Spleen (tissue), 11 donors: Measurements from ENCODE around the gene GNG7. TPM values are rescaled to one million over a fixed set of nuclear protein-coding genes. Genes with fewer than 3 reads are reported as not detected.

Experiments used
- DNase-seq: peaks from one replicate; pipeline ENCODE4 v3.0.0-alpha.2; 2020
- H3K27ac ChIP-seq, 8 donors: fragments of 200-600 bp; sonication (generic) in 7 of 8; 1 replicate in 4 of 8; 2 replicates in 4 of 8; pipeline versions ENCODE4 v1.5.0 to v1.8.0; 2016 to 2021; ENCODE audit warnings: inconsistent platforms in 4 of 8, mild to moderate bottlenecking in 4 of 8, moderate library complexity in 1 of 8
- H3K27me3 ChIP-seq, 7 donors: fragments of 200-600 bp; sonication (generic) in 6 of 7; replicated peaks in 1 of 7; 1 replicate in 4 of 7; 2 replicates in 3 of 7; pipeline versions ENCODE4 v1.5.0 to v1.8.0; 2016 to 2021; ENCODE audit warnings: inconsistent platforms in 3 of 7, mild to moderate bottlenecking in 1 of 7
- H3K36me3 ChIP-seq, 6 donors: fragments of 200-600 bp; sonication (generic) in 5 of 6; 1 replicate in 4 of 6; 2 replicates in 2 of 6; pipeline versions ENCODE4 v1.5.0 to v1.8.0; 2016 to 2021; ENCODE audit warnings: inconsistent platforms in 2 of 6
- H3K4me1 ChIP-seq, 6 donors: fragments of 200-600 bp; sonication (generic) in 5 of 6; 1 replicate in 3 of 6; 2 replicates in 3 of 6; pipeline versions ENCODE4 v1.5.0 to v1.8.0; 2016 to 2021; ENCODE audit warnings: inconsistent platforms in 3 of 6
- H3K4me3 ChIP-seq, 8 donors: fragments of 200-600 bp; sonication (generic) in 7 of 8; 1 replicate in 4 of 8; 2 replicates in 4 of 8; pipeline versions ENCODE4 v1.5.0 to v1.8.0; 2016 to 2021; ENCODE audit warnings: inconsistent platforms in 4 of 8, mild to moderate bottlenecking in 4 of 8, moderate library complexity in 2 of 8
- H3K9me3 ChIP-seq, 8 donors: fragments of 200-600 bp; sonication (generic) in 7 of 8; 1 replicate in 4 of 8; 2 replicates in 4 of 8; pipeline versions ENCODE4 v1.5.0 to v1.8.0; 2016 to 2021; ENCODE audit warnings: inconsistent platforms in 4 of 8
- POLR2A ChIP-seq, 3 donors: fragments of 450-650 bp; IDR thresholded peaks; one replicate each; pipeline ENCODE4 v1.5.1; 2017; ENCODE audit warnings: antibody characterized with exemption in 3 of 3, mild to moderate bottlenecking in 1 of 3
- POLR2AphosphoS5 ChIP-seq, 3 donors: sonication (generic); formaldehyde crosslinking; IDR thresholded peaks; one replicate each; pipeline ENCODE4 v1.5.1; 2017; ENCODE audit warnings: antibody characterized with exemption in 3 of 3
- WGBS, 5 donors: extraction: QIAGEN DNeasy Blood & Tissue Kit in 3 of 5; methylation state at CpG; one replicate each; pipeline versions ENCODE4 v1.1.5 to v1.1.7; 2013 to 2018; 5-methylcytosine and 5-hydroxymethylcytosine counted together
- intact Hi-C: fragments of 100-400 bp; cut with DNase I; formaldehyde crosslinking; loops from one replicate; pipeline ENCODE4 v1.15.0; 2023; ENCODE audit warnings: low total_unique reads
- polyA plus RNA-seq, 3 donors: library from polyadenylated mRNA; stranded (reverse); fragments of 200-250 nt; gene quantifications; one replicate each; pipeline ENCODE4 v1.2.1, GENCODE V29; 2013
- total RNA-seq, 7 donors: library from RNA; depleted of rRNA in 3 of 7; stranded (reverse); fragments of >200 nt in 3 of 7; fragmentation: NEBNext Ultra II Directional in 4 of 7; extraction: Animal tissue kit (Norgen Biotek cat#: 25700) in 4 of 7; gene quantifications; one replicate each; pipeline versions ENCODE4 v1.1.0 to v1.2.1, GENCODE V29; 2016 to 2021
- TF ChIP-seq, protein P1 (sequence below), 11 experiments: fragments of 200-600 bp in 7 of 11; fragments of 450-650 bp in 4 of 11; sonication (generic) in 4 of 11; IDR thresholded peaks in 8 of 11; conservative IDR thresholded peaks in 3 of 11; 1 replicate in 7 of 11; 2 replicates in 4 of 11; pipeline versions ENCODE4 v1.4.0 to v1.8.0; 2016 to 2021; ENCODE audit warnings: antibody characterized with exemption in 11 of 11, inconsistent platforms in 4 of 11, mild to moderate bottlenecking in 1 of 11
- donor health status: healthy with polysubstance abuse.
- donor health status: DM: no; HTN: no; CAD: no; lungs with moderate emphysema.
- donor health status: DM: no; HTN: no; CAD: no.
- donor health status: Bipolar disorder and iron deficiency.
- donor health status: healthy.
- donor health status: DM: no; HTN: no; CAD: no.
- donor health status: DM: yes; HTN: yes; CAD: no.

The GNG7 gene
- total and polyA plus RNA-seq, 10 donors, result 17.2 to 34.6 (median 18.9) TPM

DNA sequence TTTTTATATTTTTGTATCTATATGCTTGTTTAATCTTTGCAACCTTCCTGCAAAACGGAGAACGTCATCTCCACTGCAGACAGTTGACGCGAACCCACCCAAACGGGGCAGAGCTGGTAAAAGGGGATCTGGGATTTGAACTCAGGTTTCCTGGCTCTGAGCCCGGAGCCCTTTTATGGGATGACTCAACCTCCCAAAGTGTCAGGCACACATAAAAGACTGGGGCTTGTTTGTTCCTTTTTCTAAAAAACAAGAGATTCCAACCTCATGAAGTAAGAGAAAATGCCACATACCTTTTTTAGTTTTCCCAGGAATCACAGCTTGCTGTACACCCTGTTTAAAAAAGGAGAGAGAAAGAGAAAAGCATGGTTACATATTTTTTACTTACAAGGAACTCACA is 147.6 kb downstream of the GNG7 start:
- DNase-seq, result peak; percentile 39
- 74 to 85% (median 78%) methylated on average over 6 of the region's 6 CpGs for WGBS, 5 donors
- no peak overlapping the region for H3K27ac ChIP-seq
- H3K4me1 ChIP-seq, result peaks cover 5 to 83% (median 40%) of the 10 kb centered on the region in 6 donors
- no peaks in the 10 kb centered on the region for H3K9me3 ChIP-seq
- H3K4me3 ChIP-seq, result no peak overlapping the region
- peaks cover 0 to 12% (median 0%) of the 10 kb centered on the region in 6 donors for H3K36me3 ChIP-seq
- intact Hi-C loops, result no loop called here
- no peak for TF ChIP-seq POLR2AphosphoS5 (IDR thresholded peaks at IDR 0.05)
- no peak for TF ChIP-seq POLR2A (IDR thresholded peaks at IDR 0.05)
- TF ChIP-seq, protein P1, sequence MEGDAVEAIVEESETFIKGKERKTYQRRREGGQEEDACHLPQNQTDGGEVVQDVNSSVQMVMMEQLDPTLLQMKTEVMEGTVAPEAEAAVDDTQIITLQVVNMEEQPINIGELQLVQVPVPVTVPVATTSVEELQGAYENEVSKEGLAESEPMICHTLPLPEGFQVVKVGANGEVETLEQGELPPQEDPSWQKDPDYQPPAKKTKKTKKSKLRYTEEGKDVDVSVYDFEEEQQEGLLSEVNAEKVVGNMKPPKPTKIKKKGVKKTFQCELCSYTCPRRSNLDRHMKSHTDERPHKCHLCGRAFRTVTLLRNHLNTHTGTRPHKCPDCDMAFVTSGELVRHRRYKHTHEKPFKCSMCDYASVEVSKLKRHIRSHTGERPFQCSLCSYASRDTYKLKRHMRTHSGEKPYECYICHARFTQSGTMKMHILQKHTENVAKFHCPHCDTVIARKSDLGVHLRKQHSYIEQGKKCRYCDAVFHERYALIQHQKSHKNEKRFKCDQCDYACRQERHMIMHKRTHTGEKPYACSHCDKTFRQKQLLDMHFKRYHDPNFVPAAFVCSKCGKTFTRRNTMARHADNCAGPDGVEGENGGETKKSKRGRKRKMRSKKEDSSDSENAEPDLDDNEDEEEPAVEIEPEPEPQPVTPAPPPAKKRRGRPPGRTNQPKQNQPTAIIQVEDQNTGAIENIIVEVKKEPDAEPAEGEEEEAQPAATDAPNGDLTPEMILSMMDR (IDR thresholded peaks at IDR 0.05 in 8 of 11, conservative IDR thresholded peaks at IDR 0.05 in 3 of 11), result no peak
- no peaks in the 10 kb centered on the region for H3K27me3 ChIP-seq

GRCh38 chr19:2553510-2553909 is 149.0 kb downstream of the GNG7 start:
- H3K4me1 ChIP-seq, result peaks cover 5 to 89% (median 43%) of the 10 kb centered on the region in 6 donors
- H3K4me3 ChIP-seq, result no peak overlapping the region
- H3K27ac ChIP-seq, result peak overlapping the region in 4 of 8 donors; percentile 67 to 84 (median 74)
- no peak for DNase-seq
- no peaks in the 10 kb centered on the region for H3K27me3 ChIP-seq
- intact Hi-C loops, result no loop called here
- TF ChIP-seq POLR2A (IDR thresholded peaks at IDR 0.05) (no peak), POLR2AphosphoS5 (IDR thresholded peaks at IDR 0.05) (no peak)
- TF ChIP-seq, protein P1 (IDR thresholded peaks at IDR 0.05 in 8 of 11, conservative IDR thresholded peaks at IDR 0.05 in 3 of 11), result no peak
- H3K9me3 ChIP-seq, result no peaks in the 10 kb centered on the region
- 67 to 85% (median 81%) methylated on average over 4 of the region's 4 CpGs for WGBS, 5 donors
- peaks cover 0 to 5% (median 0%) of the 10 kb centered on the region in 6 donors for H3K36me3 ChIP-seq

- intact Hi-C loops, result no loop called here
- Histone ChIP-seq H3K4me3 (peak overlapping the region in 6 of 8 donors; percentile 2 to 46 (median 10)), H3K27ac (peak overlapping the region; percentile 47 to 84 (median 74)), H3K4me1 (peaks cover 5 to 88% (median 43%) of the 10 kb centered on the region in 6 donors), H3K9me3 (no peaks in the 10 kb centered on the region), H3K36me3 (peaks cover 0 to 5% (median 0%) of the 10 kb centered on the region in 6 donors), H3K27me3 (no peaks in the 10 kb centered on the region)
- DNase-seq, result peak; percentile 41
- WGBS, 5 donors, result 1 to 7% (median 4%) methylated on average over 11 of the region's 11 CpGs
- TF ChIP-seq POLR2AphosphoS5 (IDR thresholded peaks at IDR 0.05) (peak in 1 of 3 donors; percentile 47), POLR2A (IDR thresholded peaks at IDR 0.05) (no peak)
Observed at GRCh38 chr19:2552859-2553258, 149.6 kb downstream of the GNG7 start.

DNA sequence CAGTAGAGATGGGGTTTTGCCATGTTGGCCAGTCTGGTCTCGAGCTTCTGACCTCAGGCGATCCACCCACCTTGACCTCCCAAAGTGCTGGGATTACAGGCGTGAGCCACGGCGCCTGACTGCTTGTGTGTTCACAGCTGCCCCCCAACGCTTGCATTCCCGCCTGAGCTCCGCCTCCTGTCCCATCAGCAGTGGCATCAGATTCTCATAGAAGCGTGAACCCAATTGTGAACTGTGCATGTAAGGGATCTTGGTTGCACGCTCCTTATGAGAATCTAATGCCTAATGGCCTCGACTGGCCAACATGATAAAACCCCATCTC is 150.7 kb downstream of the GNG7 start:
- WGBS, 5 donors, result 84 to 90% (median 89%) methylated on average over 11 of the region's 11 CpGs
- peak; percentile 67 for DNase-seq
- intact Hi-C loops, result no loop called here
- Histone ChIP-seq H3K36me3 (peaks cover 0 to 5% (median 0%) of the 10 kb centered on the region in 6 donors), H3K9me3 (no peaks in the 10 kb centered on the region), H3K27me3 (no peaks in the 10 kb centered on the region), H3K27ac (peak overlapping the region in 4 of 8 donors; percentile 47 to 84 (median 76)), H3K4me3 (no peak overlapping the region), H3K4me1 (peaks cover 5 to 88% (median 51%) of the 10 kb centered on the region in 6 donors)
- TF ChIP-seq POLR2A (IDR thresholded peaks at IDR 0.05) (no peak), POLR2AphosphoS5 (IDR thresholded peaks at IDR 0.05) (no peak)
- TF ChIP-seq, protein P1 (IDR thresholded peaks at IDR 0.05 in 8 of 11, conservative IDR thresholded peaks at IDR 0.05 in 3 of 11), result no peak
